ENCODE results near the gene MAT1A. TPM values are rescaled to one million over a fixed set of nuclear protein-coding genes. Genes with fewer than 3 reads are reported as not detected.

Gene MAT1A
- total RNA-seq, 1 experiment from 2014 or later: 2.1 TPM

DNA sequence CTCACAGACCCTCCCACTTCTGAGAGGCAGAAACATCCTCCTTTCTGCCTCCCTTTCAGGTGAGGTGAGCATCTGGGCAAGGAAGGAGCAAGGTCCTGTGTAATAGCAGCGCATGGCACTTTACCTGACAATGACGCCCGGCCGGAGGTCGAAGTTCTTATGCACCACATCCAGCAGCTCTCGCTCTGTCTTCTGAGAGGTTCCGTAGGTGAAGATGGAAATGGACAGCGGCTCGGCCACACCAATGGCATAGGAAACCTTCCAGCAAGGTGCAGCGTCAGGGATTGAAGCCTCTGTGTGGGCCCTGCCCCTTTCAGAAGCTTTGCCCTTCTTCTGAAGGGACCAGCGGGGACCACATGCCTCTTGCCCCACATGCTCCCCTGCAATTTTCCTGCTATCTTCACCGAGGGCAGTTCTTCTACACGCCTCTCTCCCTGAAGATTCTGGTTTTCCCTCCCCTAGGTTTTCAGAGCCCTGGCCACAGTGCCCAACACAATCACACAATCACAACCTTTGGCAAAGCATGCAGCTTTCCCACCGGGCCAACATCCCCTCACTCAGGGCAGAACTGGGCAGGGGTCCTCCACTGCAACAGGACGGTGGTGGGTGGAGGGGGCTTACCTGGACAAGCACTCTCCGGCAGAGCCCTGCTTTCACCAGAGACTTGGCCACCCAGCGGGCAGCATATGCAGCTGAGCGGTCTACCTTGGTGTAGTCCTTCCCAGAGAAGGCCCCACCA is 14.9 kb downstream of the MAT1A start:
- H2BK5ac ChIP-seq (ENCODE audit: insufficient read length, low read length): no peak overlapping the region
- H3K4me2 ChIP-seq (ENCODE audit: insufficient read depth, insufficient read length, low read length): no peak overlapping the region
- no peak for TF ChIP-seq CTCF (conservative IDR thresholded peaks at IDR 0.05)
- DNase-seq: no peak
- no peak overlapping the region for H3K4ac ChIP-seq (ENCODE audit: low read depth, low read length)
- Mint-ChIP-seq H3K4me3 (no peak overlapping the region), H3K27ac (no peak overlapping the region; a peak in 1 of 7 replicates), H3K27me3 (ENCODE audit: low read depth) (peaks cover 8% of the 10 kb centered on the region), H3K4me1 (peaks cover 4 to 8% of the 10 kb centered on the region in 2 experiments), H3K9me3 (peaks cover 0 to 10% of the 10 kb centered on the region in 2 experiments; a peak in 3 of 5 replicates), H3K36me3 (ENCODE audit: insufficient read depth in 1 of 3, low read depth in 3 of 3) (peaks cover 0 to 4% (median 2%) of the 10 kb centered on the region in 3 experiments; a peak in 2 of 7 replicates)
- H3K79me1 ChIP-seq (ENCODE audit: insufficient read depth, low read depth, low read length, poor library complexity, severe bottlenecking): no peaks in the 10 kb centered on the region
- WGBS (ENCODE audit: extremely low coverage, insufficient read length, low lambda C conversion rate): no CpG with 5 or more reads among the region's 18 CpGs
- H3K18ac ChIP-seq (ENCODE audit: insufficient read length, low read depth, low read length): no peak overlapping the region
- H3K27ac ChIP-seq (ENCODE audit: insufficient read length, low read depth, low read length): no peak overlapping the region
- no peaks in the 10 kb centered on the region for H4K20me1 ChIP-seq (ENCODE audit: control insufficient read depth, insufficient read depth, insufficient read length)
- H3K9ac ChIP-seq (ENCODE audit: extremely low read depth, insufficient read length, low read length): no peak overlapping the region
- H2BK20ac ChIP-seq (ENCODE audit: low read depth, low read length, poor library complexity, severe bottlenecking): no peak overlapping the region
- no peak overlapping the region for H2BK15ac ChIP-seq (ENCODE audit: low read depth, low read length)
- H3K4me1 ChIP-seq (ENCODE audit: insufficient read depth, low read length): no peaks in the 10 kb centered on the region
- H3K14ac ChIP-seq (ENCODE audit: insufficient read depth, low read length): no peak overlapping the region; the same call in 1 of the 2 replicates
- H3K79me2 ChIP-seq (ENCODE audit: insufficient read depth, low read length): no peaks in the 10 kb centered on the region
- no peak overlapping the region for H3K56ac ChIP-seq (ENCODE audit: insufficient read length, low read depth, low read length)
- no peaks in the 10 kb centered on the region for H3K23me2 ChIP-seq (ENCODE audit: insufficient read length, low read depth, low read length, poor library complexity, severe bottlenecking)
- no peaks in the 10 kb centered on the region for H3K9me3 ChIP-seq (ENCODE audit: control insufficient read depth, low read depth, low read length)
- no peak overlapping the region for H3T11ph ChIP-seq (ENCODE audit: low read length)
- H4K8ac ChIP-seq (replicated peaks; ENCODE audit: insufficient read length, low read depth, low read length): no peak overlapping the region
- H2AFZ ChIP-seq (ENCODE audit: low read length): no peak overlapping the region
- H4K5ac ChIP-seq (ENCODE audit: insufficient read length, low read depth, low read length): no peak overlapping the region
- H4K91ac ChIP-seq (ENCODE audit: insufficient read length, low read depth, low read length): no peak overlapping the region
- no peaks in the 10 kb centered on the region for H3K27me3 ChIP-seq (ENCODE audit: insufficient read depth, low read length)
- H3K23ac ChIP-seq (ENCODE audit: insufficient read length, low read depth, low read length): no peak overlapping the region
- no peak overlapping the region for H2AK5ac ChIP-seq (ENCODE audit: insufficient read length, low read length)
- no peak overlapping the region for H2BK12ac ChIP-seq (ENCODE audit: insufficient read length, low read depth, low read length)
- H2BK120ac ChIP-seq (ENCODE audit: low read depth, low read length, poor library complexity, severe bottlenecking): no peak overlapping the region

Data from H9 (cell line).